IPS-18c (cell line): ENCODE measurements around the gene UBE2Q1.

Source experiments
- H3K4me3 ChIP-seq: 2 replicates; pipeline ENCODE4 v1.7.0; 2013; ENCODE audit warnings: low read depth, mild to moderate bottlenecking, low read length, moderate library complexity; ENCODE audit not compliant: insufficient read depth
- H3K9me3 ChIP-seq: one replicate; pipeline ENCODE4 v1.6.1; 2013; ENCODE audit warnings: mild to moderate bottlenecking, low read length, moderate library complexity; ENCODE audit not compliant: control insufficient read depth, insufficient read depth

UBE2Q1 gene

GRCh38 chr1:154582885-154583284 lies 24.4 kb upstream of the UBE2Q1 start:
- H3K4me3 ChIP-seq: no peak overlapping the region
- H3K9me3 ChIP-seq: no peaks in the 10 kb centered on the region

GRCh38 chr1:154581766-154582165 lies 23.3 kb upstream of the UBE2Q1 start:
- no peaks in the 10 kb centered on the region for H3K9me3 ChIP-seq
- no peak overlapping the region for H3K4me3 ChIP-seq

GRCh38 chr1:154579374-154579773 lies 20.9 kb upstream of the UBE2Q1 start:
- no peak overlapping the region for H3K4me3 ChIP-seq
- H3K9me3 ChIP-seq: no peaks in the 10 kb centered on the region

GRCh38 chr1:154578058-154578418 lies 19.6 kb upstream of the UBE2Q1 start:
- H3K9me3 ChIP-seq: no peaks in the 10 kb centered on the region
- H3K4me3 ChIP-seq: no peak overlapping the region

GRCh38 chr1:154577346-154578057 lies 19.0 kb upstream of the UBE2Q1 start:
- Histone ChIP-seq H3K4me3 (no peak overlapping the region; the same call in 1 of the 2 replicates), H3K9me3 (no peaks in the 10 kb centered on the region)

- Histone ChIP-seq H3K4me3 (no peak overlapping the region), H3K9me3 (peaks cover 1% of the 10 kb centered on the region)
These were observed 17.6 kb upstream of the UBE2Q1 start for GRCh38 chr1:154575951-154576566.

GRCh38 chr1:154575147-154575927 lies 16.9 kb upstream of the UBE2Q1 start:
- H3K9me3 ChIP-seq: peaks cover 2% of the 10 kb centered on the region
- no peak overlapping the region for H3K4me3 ChIP-seq

GRCh38 chr1:154574716-154575115 lies 16.3 kb upstream of the UBE2Q1 start:
- Histone ChIP-seq H3K9me3 (peaks cover 2% of the 10 kb centered on the region), H3K4me3 (no peak overlapping the region)

- peaks cover 2% of the 10 kb centered on the region for H3K9me3 ChIP-seq
These were observed 14.7 kb upstream of the UBE2Q1 start for GRCh38 chr1:154573168-154573510.

GRCh38 chr1:154572468-154573167 lies 14.2 kb upstream of the UBE2Q1 start:
- Histone ChIP-seq H3K4me3 (no peak overlapping the region), H3K9me3 (peaks cover 2% of the 10 kb centered on the region)

More at GRCh38 chr1:154573168-154573510, 14.7 kb upstream of the UBE2Q1 start:
- no peak overlapping the region for H3K4me3 ChIP-seq

GRCh38 chr1:154571964-154572288 lies 13.5 kb upstream of the UBE2Q1 start:
- Histone ChIP-seq H3K9me3 (peaks cover 2% of the 10 kb centered on the region), H3K4me3 (no peak overlapping the region)

GRCh38 chr1:154571244-154571963 lies 12.9 kb upstream of the UBE2Q1 start:
- H3K9me3 ChIP-seq: peaks cover 2% of the 10 kb centered on the region
- no peak overlapping the region for H3K4me3 ChIP-seq

GRCh38 chr1:154568157-154568815 lies 9.8 kb upstream of the UBE2Q1 start:
- H3K4me3 ChIP-seq: peak overlapping the region; percentile 51

GRCh38 chr1:154567386-154568156 lies 9.1 kb upstream of the UBE2Q1 start, which contains the start of gene CHRNB2:
CHRNB2 (plus strand) TSS chr1:154567778; CDS start chr1:154568045, 267 bp downstream.
- peaks cover 2% of the 10 kb centered on the region for H3K9me3 ChIP-seq
- peak within 1 kb of the TSS; percentile 74 for H3K4me3 ChIP-seq

More at GRCh38 chr1:154568157-154568815, 9.8 kb upstream of the UBE2Q1 start:
- peaks cover 2% of the 10 kb centered on the region for H3K9me3 ChIP-seq

- H3K9me3 ChIP-seq: no peaks in the 10 kb centered on the region
- no peak overlapping the region for H3K4me3 ChIP-seq
These were observed 7.4 kb upstream of the UBE2Q1 start for GRCh38 chr1:154565876-154566275.
